Measurements from ENCODE around the gene GNLY.

Gene GNLY

DNA sequence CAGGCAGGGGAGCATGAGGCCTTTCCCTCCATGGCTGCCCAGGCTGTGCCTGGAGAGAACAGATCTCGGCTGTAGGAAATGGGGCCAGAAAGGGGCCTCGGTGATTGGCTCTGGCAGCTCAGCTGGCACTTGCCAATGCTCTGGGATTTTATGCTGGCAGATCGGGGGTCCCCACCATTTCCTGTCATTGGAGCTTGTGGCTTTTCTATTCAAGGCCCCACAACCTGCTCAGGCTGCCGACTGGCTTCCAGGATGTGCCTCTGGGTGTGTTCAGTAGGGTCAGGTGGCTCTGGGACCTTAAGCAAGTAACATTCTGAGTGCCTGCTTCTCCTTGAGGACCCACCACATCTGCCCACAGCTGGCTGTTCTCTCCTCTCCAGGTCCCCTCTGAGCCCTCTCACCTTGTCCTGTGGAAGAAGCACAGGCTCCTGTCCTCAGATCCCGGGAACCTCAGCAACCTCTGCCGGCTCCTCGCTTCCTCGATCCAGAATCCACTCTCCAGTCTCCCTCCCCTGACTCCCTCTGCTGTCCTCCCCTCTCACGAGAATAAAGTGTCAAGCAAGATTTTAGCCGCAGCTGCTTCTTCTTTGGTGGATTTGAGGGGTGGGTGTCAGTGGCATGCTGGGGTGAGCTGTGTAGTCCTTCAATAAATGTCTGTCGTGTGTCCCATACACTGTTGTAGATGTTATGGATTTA is 4.2 kb downstream of the GNLY start:
- ATAC-seq: no peak
- TF ChIP-seq, protein P1, sequence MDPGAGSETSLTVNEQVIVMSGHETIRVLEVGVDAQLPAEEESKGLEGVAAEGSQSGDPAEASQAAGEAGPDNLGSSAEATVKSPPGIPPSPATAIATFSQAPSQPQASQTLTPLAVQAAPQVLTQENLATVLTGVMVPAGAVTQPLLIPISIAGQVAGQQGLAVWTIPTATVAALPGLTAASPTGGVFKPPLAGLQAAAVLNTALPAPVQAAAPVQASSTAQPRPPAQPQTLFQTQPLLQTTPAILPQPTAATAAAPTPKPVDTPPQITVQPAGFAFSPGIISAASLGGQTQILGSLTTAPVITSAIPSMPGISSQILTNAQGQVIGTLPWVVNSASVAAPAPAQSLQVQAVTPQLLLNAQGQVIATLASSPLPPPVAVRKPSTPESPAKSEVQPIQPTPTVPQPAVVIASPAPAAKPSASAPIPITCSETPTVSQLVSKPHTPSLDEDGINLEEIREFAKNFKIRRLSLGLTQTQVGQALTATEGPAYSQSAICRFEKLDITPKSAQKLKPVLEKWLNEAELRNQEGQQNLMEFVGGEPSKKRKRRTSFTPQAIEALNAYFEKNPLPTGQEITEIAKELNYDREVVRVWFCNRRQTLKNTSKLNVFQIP (CRISPR knock-in tag; IDR thresholded peaks at IDR 0.05; ENCODE audit: borderline replicate concordance, low read depth): no peak

DNA sequence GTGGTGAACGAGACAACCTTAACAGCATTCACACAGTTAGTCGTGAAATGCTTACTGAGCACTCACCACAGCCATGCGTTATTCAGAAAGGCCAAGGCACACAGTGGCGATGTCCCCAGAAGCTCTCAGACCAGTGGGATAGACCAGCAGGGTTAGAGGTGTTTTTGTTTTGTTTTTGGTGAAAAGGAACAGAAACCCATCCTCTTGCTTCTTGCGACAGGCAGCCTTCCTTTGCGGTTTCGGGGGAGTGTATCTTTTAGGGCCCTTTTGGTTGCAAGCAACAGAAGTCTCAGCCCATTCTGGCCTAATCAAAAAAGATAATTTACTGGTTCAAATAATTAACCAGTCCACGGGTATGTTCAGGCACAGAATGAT is 4.7 kb downstream of the GNLY start:
- TF ChIP-seq, protein P2, sequence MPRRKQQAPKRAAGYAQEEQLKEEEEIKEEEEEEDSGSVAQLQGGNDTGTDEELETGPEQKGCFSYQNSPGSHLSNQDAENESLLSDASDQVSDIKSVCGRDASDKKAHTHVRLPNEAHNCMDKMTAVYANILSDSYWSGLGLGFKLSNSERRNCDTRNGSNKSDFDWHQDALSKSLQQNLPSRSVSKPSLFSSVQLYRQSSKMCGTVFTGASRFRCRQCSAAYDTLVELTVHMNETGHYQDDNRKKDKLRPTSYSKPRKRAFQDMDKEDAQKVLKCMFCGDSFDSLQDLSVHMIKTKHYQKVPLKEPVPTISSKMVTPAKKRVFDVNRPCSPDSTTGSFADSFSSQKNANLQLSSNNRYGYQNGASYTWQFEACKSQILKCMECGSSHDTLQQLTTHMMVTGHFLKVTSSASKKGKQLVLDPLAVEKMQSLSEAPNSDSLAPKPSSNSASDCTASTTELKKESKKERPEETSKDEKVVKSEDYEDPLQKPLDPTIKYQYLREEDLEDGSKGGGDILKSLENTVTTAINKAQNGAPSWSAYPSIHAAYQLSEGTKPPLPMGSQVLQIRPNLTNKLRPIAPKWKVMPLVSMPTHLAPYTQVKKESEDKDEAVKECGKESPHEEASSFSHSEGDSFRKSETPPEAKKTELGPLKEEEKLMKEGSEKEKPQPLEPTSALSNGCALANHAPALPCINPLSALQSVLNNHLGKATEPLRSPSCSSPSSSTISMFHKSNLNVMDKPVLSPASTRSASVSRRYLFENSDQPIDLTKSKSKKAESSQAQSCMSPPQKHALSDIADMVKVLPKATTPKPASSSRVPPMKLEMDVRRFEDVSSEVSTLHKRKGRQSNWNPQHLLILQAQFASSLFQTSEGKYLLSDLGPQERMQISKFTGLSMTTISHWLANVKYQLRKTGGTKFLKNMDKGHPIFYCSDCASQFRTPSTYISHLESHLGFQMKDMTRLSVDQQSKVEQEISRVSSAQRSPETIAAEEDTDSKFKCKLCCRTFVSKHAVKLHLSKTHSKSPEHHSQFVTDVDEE (CRISPR knock-in tag; IDR thresholded peaks at IDR 0.05): no peak
- no peak for TF ChIP-seq ZNF70 (CRISPR knock-in tag; IDR thresholded peaks at IDR 0.05)
- TF ChIP-seq, protein P3, sequence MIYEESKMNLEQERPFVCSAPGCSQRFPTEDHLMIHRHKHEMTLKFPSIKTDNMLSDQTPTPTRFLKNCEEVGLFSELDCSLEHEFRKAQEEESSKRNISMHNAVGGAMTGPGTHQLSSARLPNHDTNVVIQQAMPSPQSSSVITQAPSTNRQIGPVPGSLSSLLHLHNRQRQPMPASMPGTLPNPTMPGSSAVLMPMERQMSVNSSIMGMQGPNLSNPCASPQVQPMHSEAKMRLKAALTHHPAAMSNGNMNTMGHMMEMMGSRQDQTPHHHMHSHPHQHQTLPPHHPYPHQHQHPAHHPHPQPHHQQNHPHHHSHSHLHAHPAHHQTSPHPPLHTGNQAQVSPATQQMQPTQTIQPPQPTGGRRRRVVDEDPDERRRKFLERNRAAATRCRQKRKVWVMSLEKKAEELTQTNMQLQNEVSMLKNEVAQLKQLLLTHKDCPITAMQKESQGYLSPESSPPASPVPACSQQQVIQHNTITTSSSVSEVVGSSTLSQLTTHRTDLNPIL (CRISPR knock-in tag; IDR thresholded peaks at IDR 0.05; ENCODE audit: low read depth): no peak
- TF ChIP-seq TCF4 (CRISPR knock-in tag; IDR thresholded peaks at IDR 0.05; ENCODE audit: borderline replicate concordance): no peak
- TF ChIP-seq RARB (CRISPR knock-in tag; IDR thresholded peaks at IDR 0.05): no peak
- TF ChIP-seq, protein P4, sequence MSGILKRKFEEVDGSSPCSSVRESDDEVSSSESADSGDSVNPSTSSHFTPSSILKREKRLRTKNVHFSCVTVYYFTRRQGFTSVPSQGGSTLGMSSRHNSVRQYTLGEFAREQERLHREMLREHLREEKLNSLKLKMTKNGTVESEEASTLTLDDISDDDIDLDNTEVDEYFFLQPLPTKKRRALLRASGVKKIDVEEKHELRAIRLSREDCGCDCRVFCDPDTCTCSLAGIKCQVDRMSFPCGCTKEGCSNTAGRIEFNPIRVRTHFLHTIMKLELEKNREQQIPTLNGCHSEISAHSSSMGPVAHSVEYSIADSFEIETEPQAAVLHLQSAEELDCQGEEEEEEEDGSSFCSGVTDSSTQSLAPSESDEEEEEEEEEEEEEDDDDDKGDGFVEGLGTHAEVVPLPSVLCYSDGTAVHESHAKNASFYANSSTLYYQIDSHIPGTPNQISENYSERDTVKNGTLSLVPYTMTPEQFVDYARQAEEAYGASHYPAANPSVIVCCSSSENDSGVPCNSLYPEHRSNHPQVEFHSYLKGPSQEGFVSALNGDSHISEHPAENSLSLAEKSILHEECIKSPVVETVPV (CRISPR knock-in tag; IDR thresholded peaks at IDR 0.05): no peak
- no peak for TF ChIP-seq ZFP3 (CRISPR knock-in tag; IDR thresholded peaks at IDR 0.05)
- no peak for TF ChIP-seq GLIS3 (CRISPR knock-in tag; IDR thresholded peaks at IDR 0.05)
- TF ChIP-seq ZC3H10 (CRISPR knock-in tag; IDR thresholded peaks at IDR 0.05): no peak
- TF ChIP-seq, protein P5, sequence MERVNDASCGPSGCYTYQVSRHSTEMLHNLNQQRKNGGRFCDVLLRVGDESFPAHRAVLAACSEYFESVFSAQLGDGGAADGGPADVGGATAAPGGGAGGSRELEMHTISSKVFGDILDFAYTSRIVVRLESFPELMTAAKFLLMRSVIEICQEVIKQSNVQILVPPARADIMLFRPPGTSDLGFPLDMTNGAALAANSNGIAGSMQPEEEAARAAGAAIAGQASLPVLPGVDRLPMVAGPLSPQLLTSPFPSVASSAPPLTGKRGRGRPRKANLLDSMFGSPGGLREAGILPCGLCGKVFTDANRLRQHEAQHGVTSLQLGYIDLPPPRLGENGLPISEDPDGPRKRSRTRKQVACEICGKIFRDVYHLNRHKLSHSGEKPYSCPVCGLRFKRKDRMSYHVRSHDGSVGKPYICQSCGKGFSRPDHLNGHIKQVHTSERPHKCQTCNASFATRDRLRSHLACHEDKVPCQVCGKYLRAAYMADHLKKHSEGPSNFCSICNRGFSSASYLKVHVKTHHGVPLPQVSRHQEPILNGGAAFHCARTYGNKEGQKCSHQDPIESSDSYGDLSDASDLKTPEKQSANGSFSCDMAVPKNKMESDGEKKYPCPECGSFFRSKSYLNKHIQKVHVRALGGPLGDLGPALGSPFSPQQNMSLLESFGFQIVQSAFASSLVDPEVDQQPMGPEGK (CRISPR knock-in tag; IDR thresholded peaks at IDR 0.05; ENCODE audit: borderline replicate concordance): no peak
- no peak for TF ChIP-seq TOX (CRISPR knock-in tag; IDR thresholded peaks at IDR 0.05; ENCODE audit: borderline replicate concordance)
- no peak for TF ChIP-seq ESRRG (CRISPR knock-in tag; IDR thresholded peaks at IDR 0.05)
- no peak for TF ChIP-seq SNAI2 (CRISPR knock-in tag; IDR thresholded peaks at IDR 0.05)
- no peak for TF ChIP-seq BACH2 (CRISPR knock-in tag; IDR thresholded peaks at IDR 0.05; ENCODE audit: borderline replicate concordance)
- TF ChIP-seq CSDC2 (CRISPR knock-in tag; IDR thresholded peaks at IDR 0.05): no peak
- no peak for TF ChIP-seq ZNF8 (CRISPR knock-in tag; IDR thresholded peaks at IDR 0.05)
- no peak for ATAC-seq

DNA sequence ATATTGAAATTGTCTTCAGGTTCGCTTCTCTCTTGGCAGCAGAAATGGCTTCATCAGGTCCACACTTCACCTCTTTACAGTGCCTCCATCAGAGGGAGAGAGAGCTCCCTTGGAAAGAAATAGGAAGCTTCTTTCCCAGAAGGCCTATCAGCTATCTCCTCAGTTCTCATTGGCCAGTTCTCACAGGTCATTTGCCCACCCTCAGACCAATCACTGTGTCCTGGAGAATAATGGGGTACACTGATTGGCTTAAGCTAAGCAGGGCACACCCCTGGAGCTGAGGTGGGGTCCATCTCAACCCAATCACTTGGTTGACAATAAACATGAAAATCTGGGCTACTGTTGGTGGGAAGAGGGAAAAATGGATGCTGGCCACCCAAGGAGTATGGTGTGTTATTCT is 5.2 kb downstream of the GNLY start:
- ATAC-seq: no peak
- TF ChIP-seq CSDC2 (CRISPR knock-in tag; IDR thresholded peaks at IDR 0.05) (no peak), ZC3H10 (CRISPR knock-in tag; IDR thresholded peaks at IDR 0.05) (no peak), ESRRG (CRISPR knock-in tag; IDR thresholded peaks at IDR 0.05) (no peak), ZFP30 (CRISPR knock-in tag; IDR thresholded peaks at IDR 0.05) (no peak), PPARA (CRISPR knock-in tag; IDR thresholded peaks at IDR 0.05; ENCODE audit: borderline replicate concordance) (no peak), BACH2 (CRISPR knock-in tag; IDR thresholded peaks at IDR 0.05; ENCODE audit: borderline replicate concordance) (no peak), SNAI2 (CRISPR knock-in tag; IDR thresholded peaks at IDR 0.05) (no peak), ISL1 (CRISPR knock-in tag; IDR thresholded peaks at IDR 0.05) (no peak), ZFP3 (CRISPR knock-in tag; IDR thresholded peaks at IDR 0.05) (no peak), TOX (CRISPR knock-in tag; IDR thresholded peaks at IDR 0.05; ENCODE audit: borderline replicate concordance) (no peak), GLIS3 (CRISPR knock-in tag; IDR thresholded peaks at IDR 0.05) (no peak), ZNF70 (CRISPR knock-in tag; IDR thresholded peaks at IDR 0.05) (no peak), OSR1 (CRISPR knock-in tag; IDR thresholded peaks at IDR 0.05) (no peak)
- TF ChIP-seq, protein P2 (CRISPR knock-in tag; IDR thresholded peaks at IDR 0.05): no peak
- TF ChIP-seq, protein P5 (CRISPR knock-in tag; IDR thresholded peaks at IDR 0.05; ENCODE audit: borderline replicate concordance): no peak
- TF ChIP-seq, protein P3 (CRISPR knock-in tag; IDR thresholded peaks at IDR 0.05; ENCODE audit: low read depth): no peak

All from SK-N-SH treated with all-trans-retinoic acid at 6 μM for 48 hours (cell line).